Measurements from ENCODE around the gene PTPRE. TPM values are rescaled to one million over a fixed set of nuclear protein-coding genes. Genes with fewer than 3 reads are reported as not detected.

Gene PTPRE
- total and polyA plus RNA-seq, 4 donors = 1.5 to 12.5 (median 3.7) TPM

GRCh38 chr10:128091636-128092210 lies 184.8 kb downstream of the PTPRE start:
- DNase-seq (ENCODE audit: low spot score) = no peak
- WGBS = 71% methylated on average over 17 of the region's 17 CpGs
- Histone ChIP-seq H3K4me1 (ENCODE audit: control insufficient read depth in 4 of 4, insufficient read depth in 4 of 4, low read length in 3 of 4) (no peaks in the 10 kb centered on the region), H3K4me3 (ENCODE audit: low read depth in 1 of 3, low read length in 3 of 3) (no peak overlapping the region), H3K36me3 (ENCODE audit: control insufficient read depth in 4 of 4, insufficient read depth in 3 of 4, low read depth in 1 of 4, low read length in 3 of 4) (no peaks in the 10 kb centered on the region), H3K9me3 (ENCODE audit: control insufficient read depth in 4 of 4, low read length in 3 of 4) (no peaks in the 10 kb centered on the region), H3K27ac (ENCODE audit: low read depth in 1 of 2, low read length in 2 of 2) (no peak overlapping the region), H3K9ac (ENCODE audit: low read depth in 1 of 2, low read length in 2 of 2) (no peak overlapping the region), H3K27me3 (ENCODE audit: control insufficient read depth in 4 of 4, insufficient read depth in 4 of 4, low read length in 3 of 4) (peaks cover 0 to 2% (median 0%) of the 10 kb centered on the region in 4 donors)
- no peak for TF ChIP-seq FOXA2 (IDR thresholded peaks at IDR 0.05)
- no peak for TF ChIP-seq JUND (IDR thresholded peaks at IDR 0.05)
- TF ChIP-seq HNF4A (conservative IDR thresholded peaks at IDR 0.05) = no peak
- no peak for TF ChIP-seq REST (IDR thresholded peaks at IDR 0.05)
- TF ChIP-seq FOXA1 (IDR thresholded peaks at IDR 0.05) = no peak
- no peak for TF ChIP-seq MAX (IDR thresholded peaks at IDR 0.05)
- no peak for TF ChIP-seq GABPA (IDR thresholded peaks at IDR 0.05 in 1 of 2, conservative IDR thresholded peaks at IDR 0.05 in 1 of 2)
- no peak for TF ChIP-seq ZBTB33 (IDR thresholded peaks at IDR 0.05)
- no peak for TF ChIP-seq NR2F2 (IDR thresholded peaks at IDR 0.05)
- no peak for TF ChIP-seq TAF1 (conservative IDR thresholded peaks at IDR 0.05)
- no peak for TF ChIP-seq CTCF (IDR thresholded peaks at IDR 0.05; ENCODE audit: low read depth, low read length, missing input control)
- no peak for TF ChIP-seq EGR1 (IDR thresholded peaks at IDR 0.05; ENCODE audit: low read depth in 2 of 2)
- no peak for TF ChIP-seq ATF3 (IDR thresholded peaks at IDR 0.05)
- TF ChIP-seq RAD21 (IDR thresholded peaks at IDR 0.05) = no peak
- no peak for TF ChIP-seq HNF4G (IDR thresholded peaks at IDR 0.05)
- TF ChIP-seq SP1 (IDR thresholded peaks at IDR 0.05) = no peak
- TF ChIP-seq YY1 (IDR thresholded peaks at IDR 0.05) = no peak
- no peak for TF ChIP-seq RXRA (IDR thresholded peaks at IDR 0.05)

All from liver (tissue), 9 donors.